WTC11 (cell line): ENCODE results near the gene B4GALNT1.

Source experiments
- CTCF ChIP-seq: fragments of 200-600 bp; IDR thresholded peaks from 2 replicates; pipeline ENCODE4 v1.8.0; 2022; ENCODE audit warnings: antibody characterized with exemption
- HMGA2 ChIP-seq: fragments of 250-450 bp; sonication (Bioruptor Pico); IDR thresholded peaks from 2 replicates; pipeline ENCODE4 v1.4.0; 2021; ENCODE audit warnings: mild to moderate bottlenecking, moderate library complexity
- NR2C2 ChIP-seq: sonication (generic); formaldehyde crosslinking; IDR thresholded peaks from 2 replicates; pipeline ENCODE4 v1.8.0; 2022; ENCODE audit warnings: mild to moderate bottlenecking, missing genetic modification reagents
- NR3C1 ChIP-seq: sonication (generic); formaldehyde crosslinking; conservative IDR thresholded peaks from 2 replicates; pipeline ENCODE4 v1.8.1; 2023; ENCODE audit warnings: low read depth, mild to moderate bottlenecking, missing genetic modification reagents
- SMAD4 ChIP-seq: sonication (generic); formaldehyde crosslinking; IDR thresholded peaks from 2 replicates; pipeline ENCODE4 v1.8.0; 2022; ENCODE audit warnings: mild to moderate bottlenecking, missing genetic modification reagents
- TP53 ChIP-seq: sonication (generic); formaldehyde crosslinking; IDR thresholded peaks from 2 replicates; pipeline ENCODE4 v1.8.1; 2023; ENCODE audit warnings: mild to moderate bottlenecking, missing genetic modification reagents
- USF2 ChIP-seq: sonication (generic); formaldehyde crosslinking; IDR thresholded peaks from 2 replicates; pipeline ENCODE4 v1.8.1; 2023; ENCODE audit warnings: mild to moderate bottlenecking, missing genetic modification reagents, moderate library complexity
- ZNF423 ChIP-seq: fragments of 250-450 bp; sonication (Bioruptor Pico); IDR thresholded peaks from 2 replicates; pipeline ENCODE4 v2.1.2; 2022; ENCODE audit warnings: mild to moderate bottlenecking, moderate library complexity
- TF ChIP-seq, protein P1 (sequence below): sonication (generic); formaldehyde crosslinking; IDR thresholded peaks from 2 replicates; pipeline ENCODE4 v1.8.1; 2023; ENCODE audit warnings: mild to moderate bottlenecking, moderate library complexity, missing genetic modification reagents
- TF ChIP-seq, protein P2 (sequence below): sonication (generic); formaldehyde crosslinking; IDR thresholded peaks from 2 replicates; pipeline ENCODE4 v1.8.1; 2022; ENCODE audit warnings: mild to moderate bottlenecking, missing genetic modification reagents, moderate library complexity, borderline replicate concordance

GRCh38 chr12:57632958-57633840, at the start of gene B4GALNT1:
- no peak for TF ChIP-seq NR2C2 (CRISPR knock-in tag)
- no peak for TF ChIP-seq USF2 (CRISPR knock-in tag)
- TF ChIP-seq NR3C1 (CRISPR knock-in tag), result no peak
- TF ChIP-seq, protein P1, sequence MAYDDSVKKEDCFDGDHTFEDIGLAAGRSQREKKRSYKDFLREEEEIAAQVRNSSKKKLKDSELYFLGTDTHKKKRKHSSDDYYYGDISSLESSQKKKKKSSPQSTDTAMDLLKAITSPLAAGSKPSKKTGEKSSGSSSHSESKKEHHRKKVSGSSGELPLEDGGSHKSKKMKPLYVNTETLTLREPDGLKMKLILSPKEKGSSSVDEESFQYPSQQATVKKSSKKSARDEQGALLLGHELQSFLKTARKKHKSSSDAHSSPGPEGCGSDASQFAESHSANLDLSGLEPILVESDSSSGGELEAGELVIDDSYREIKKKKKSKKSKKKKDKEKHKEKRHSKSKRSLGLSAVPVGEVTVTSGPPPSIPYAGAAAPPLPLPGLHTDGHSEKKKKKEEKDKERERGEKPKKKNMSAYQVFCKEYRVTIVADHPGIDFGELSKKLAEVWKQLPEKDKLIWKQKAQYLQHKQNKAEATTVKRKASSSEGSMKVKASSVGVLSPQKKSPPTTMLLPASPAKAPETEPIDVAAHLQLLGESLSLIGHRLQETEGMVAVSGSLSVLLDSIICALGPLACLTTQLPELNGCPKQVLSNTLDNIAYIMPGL (CRISPR knock-in tag), result peak; percentile 96
- no peak for TF ChIP-seq ZNF423 (CRISPR knock-in tag)
- TF ChIP-seq SMAD4 (CRISPR knock-in tag), result no peak
- peak; percentile 73 for TF ChIP-seq CTCF
- TF ChIP-seq, protein P2, sequence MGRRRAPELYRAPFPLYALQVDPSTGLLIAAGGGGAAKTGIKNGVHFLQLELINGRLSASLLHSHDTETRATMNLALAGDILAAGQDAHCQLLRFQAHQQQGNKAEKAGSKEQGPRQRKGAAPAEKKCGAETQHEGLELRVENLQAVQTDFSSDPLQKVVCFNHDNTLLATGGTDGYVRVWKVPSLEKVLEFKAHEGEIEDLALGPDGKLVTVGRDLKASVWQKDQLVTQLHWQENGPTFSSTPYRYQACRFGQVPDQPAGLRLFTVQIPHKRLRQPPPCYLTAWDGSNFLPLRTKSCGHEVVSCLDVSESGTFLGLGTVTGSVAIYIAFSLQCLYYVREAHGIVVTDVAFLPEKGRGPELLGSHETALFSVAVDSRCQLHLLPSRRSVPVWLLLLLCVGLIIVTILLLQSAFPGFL (CRISPR knock-in tag), result 0 out of 2 replicates have a peak, but pooled peaks have one; percentile 72
- no peak for TF ChIP-seq HMGA2
- TF ChIP-seq TP53 (CRISPR knock-in tag), result no peak
